Neural progenitor cell (in vitro differentiated cells): ENCODE measurements around the gene ECEL1.

Experiments used
- EZH2 ChIP-seq: fragments of 200-600 bp; sonication (generic); IDR thresholded peaks from 2 replicates; pipeline ENCODE4 v1.6.1; 2017; ENCODE audit warnings: antibody characterized with exemption, mild to moderate bottlenecking, moderate library complexity
- EZH2phosphoT487 ChIP-seq: fragments of 200-600 bp; sonication (generic); IDR thresholded peaks from 2 replicates; pipeline ENCODE4 v1.6.1; 2017; ENCODE audit warnings: antibody characterized with exemption
- TF ChIP-seq, protein P1 (sequence below): fragments of 200-600 bp; sonication (generic); IDR thresholded peaks from 2 replicates; pipeline ENCODE4 v1.5.1; 2017; ENCODE audit warnings: antibody characterized with exemption, mild to moderate bottlenecking

DNA sequence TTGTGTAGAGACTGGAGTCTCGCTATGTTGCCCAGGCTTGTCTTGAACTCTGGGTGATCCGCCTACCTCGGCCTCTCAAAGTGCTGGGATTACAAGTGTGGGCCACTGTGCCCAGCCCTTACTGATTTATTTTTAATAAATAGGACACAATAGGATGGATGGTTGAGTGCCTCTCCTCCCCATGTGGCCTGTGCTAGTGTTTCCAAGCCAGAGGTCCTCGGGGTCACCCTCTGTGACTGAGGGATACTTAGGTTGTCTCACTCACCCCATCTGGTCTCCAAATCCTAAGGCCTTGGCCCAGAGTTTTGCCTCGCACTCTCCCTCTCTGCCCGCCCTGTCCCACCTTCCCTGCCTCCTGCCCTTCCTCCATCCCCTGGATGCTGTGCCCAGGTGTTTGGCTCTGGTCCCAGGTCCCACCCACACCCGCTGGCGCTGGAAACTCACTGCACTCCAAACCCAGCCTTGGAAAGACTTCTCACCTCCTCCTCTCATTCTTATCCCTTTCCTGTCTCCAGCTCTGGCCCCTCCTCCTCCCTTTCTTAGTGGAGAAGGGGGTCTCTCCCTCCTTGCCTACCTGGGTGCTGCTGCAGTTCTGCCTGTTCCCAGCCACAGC lies 4.7 kb upstream of the ECEL1 start:
- TF ChIP-seq, protein P1, sequence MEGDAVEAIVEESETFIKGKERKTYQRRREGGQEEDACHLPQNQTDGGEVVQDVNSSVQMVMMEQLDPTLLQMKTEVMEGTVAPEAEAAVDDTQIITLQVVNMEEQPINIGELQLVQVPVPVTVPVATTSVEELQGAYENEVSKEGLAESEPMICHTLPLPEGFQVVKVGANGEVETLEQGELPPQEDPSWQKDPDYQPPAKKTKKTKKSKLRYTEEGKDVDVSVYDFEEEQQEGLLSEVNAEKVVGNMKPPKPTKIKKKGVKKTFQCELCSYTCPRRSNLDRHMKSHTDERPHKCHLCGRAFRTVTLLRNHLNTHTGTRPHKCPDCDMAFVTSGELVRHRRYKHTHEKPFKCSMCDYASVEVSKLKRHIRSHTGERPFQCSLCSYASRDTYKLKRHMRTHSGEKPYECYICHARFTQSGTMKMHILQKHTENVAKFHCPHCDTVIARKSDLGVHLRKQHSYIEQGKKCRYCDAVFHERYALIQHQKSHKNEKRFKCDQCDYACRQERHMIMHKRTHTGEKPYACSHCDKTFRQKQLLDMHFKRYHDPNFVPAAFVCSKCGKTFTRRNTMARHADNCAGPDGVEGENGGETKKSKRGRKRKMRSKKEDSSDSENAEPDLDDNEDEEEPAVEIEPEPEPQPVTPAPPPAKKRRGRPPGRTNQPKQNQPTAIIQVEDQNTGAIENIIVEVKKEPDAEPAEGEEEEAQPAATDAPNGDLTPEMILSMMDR: no peak
- TF ChIP-seq EZH2phosphoT487 (no peak), EZH2 (no peak)
